HT-29 (cell line): ENCODE data around the gene OGFR. TPM values are rescaled to one million over a fixed set of nuclear protein-coding genes. Genes with fewer than 3 reads are reported as not detected.

Experiments used
- DNase-seq: peaks from one replicate; pipeline ENCODE4 v3.0.0-alpha.2; 2015; ENCODE audit warnings: low spot score
- total RNA-seq: library from RNA; depleted of rRNA; stranded (reverse); fragments of >200 nt; shearing (Covaris generic); gene quantifications from 2 replicates; pipeline ENCODE4 v1.2.3, GENCODE V29; 2014

Gene OGFR
- total RNA-seq, 1 experiment from 2014 or later: 197 TPM

DNA sequence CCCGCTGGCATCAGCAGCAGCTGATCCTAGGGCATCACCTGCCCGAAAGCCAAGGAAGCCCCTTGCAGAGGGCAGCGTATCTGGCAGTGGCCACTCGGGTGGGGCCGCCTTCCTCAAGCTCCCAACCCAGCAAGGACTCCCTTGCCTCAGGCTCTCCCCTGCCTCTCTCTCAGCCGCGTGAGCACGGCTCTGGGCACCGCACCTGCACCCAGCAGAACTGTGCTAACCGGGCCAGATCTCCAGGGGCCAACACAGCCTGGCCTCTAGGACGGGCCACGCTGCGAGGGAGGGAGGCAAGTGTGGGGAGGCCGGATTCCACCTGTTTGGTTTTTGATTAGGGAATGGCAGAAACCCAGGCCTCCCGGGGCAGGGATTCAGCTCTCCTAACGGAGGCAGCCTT lies 20.1 kb upstream of the OGFR start:
- no peak for DNase-seq

DNA sequence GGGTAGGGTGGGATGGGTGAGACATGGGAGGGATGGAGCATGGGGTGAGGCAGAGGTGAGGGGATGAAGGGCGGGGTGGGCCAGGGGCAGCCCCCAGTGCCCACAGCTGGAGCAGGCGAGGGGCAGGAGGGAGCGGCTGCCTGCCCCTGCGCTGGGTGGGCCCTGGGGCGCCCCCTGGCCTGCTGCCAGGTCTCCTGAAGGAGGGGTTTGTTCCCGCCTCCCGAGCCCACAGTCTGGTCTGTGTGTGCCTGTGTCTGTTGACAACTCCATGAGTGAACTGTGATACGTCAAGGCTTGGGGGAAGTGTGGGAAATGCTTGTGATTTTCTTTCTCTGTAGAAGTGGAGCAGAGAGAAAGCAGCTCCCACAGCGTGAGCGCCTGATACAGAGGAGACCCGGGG lies 19.2 kb upstream of the OGFR start:
- no peak for DNase-seq

DNA sequence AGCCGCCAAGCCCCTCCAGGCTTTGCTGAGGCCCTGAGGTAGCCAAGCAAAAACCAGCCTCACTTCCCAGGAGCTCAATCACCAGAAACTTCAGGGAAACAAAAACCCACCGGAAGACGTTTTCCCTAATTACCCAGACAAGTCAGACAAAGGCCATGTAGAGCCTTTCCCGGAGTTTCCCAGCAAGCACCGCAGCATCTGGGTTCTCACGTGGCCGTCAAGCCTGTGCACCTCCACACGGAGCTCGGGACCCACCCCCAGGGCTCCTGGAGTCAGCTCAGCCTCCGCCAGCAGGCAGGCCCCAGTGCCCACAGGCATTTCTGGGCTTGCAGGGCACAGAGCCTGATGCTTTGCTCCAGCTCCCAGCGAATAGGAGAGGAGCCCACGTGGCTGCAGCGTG lies 18.5 kb upstream of the OGFR start:
- DNase-seq: no peak

DNA sequence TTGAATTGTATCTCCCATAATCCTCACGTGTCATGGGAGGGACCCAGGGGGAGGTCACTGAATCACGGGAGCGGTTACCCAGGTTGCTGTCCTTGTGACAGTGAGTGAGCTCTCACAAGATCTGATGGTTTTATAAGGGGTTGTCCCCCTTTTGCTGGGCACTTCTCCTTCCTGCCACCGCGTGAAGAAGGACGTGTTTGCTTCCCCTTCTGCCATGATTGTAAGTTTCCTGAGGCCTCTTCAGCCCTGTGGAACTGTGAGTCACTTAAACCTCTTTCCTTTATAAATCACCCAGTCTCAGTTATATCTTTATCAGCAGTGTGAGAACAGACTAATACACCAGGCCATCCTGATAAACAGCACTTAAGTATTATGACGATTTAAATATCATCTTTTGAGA lies 17.3 kb upstream of the OGFR start:
- no peak for DNase-seq

DNA sequence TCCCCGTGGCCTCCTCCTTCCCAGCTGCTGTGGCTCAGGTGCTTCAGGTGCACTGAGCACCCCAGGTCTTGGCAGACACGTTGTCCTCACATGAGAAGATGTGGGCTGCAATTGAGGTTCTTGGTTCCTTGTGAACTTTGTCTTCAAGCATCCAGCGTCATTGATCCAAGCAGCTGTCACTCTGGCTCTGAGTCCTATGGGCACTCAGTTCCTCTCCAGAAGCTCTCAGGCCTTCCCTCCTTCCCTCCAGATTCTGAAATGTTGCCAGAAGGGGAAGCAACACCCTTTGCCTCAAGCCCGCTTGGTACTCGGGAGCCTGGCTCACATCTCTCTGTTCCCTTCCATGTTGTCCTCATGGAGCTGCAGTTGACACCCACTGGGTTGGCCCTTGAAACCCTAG lies 16.8 kb upstream of the OGFR start:
- DNase-seq: no peak

DNA sequence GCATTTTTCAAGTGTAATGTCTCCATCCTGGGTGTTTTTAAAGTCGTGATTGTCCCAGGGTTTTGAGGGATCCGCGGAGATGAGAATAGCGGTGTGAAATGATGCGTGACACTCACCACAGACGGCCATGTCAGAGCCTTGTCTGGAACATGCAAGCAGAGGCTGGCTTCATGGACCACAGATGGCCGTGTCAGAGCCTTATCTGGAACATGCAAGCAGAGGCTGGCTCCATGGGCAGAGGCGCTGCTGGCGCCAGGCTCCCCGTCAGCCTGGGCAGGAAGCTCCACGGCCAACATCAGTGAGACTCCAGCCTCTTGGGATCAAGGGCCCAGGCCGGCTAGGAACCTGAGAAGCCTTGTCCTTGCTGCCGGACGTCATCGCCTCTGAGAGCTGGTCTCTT lies 16.0 kb upstream of the OGFR start:
- no peak for DNase-seq

DNA sequence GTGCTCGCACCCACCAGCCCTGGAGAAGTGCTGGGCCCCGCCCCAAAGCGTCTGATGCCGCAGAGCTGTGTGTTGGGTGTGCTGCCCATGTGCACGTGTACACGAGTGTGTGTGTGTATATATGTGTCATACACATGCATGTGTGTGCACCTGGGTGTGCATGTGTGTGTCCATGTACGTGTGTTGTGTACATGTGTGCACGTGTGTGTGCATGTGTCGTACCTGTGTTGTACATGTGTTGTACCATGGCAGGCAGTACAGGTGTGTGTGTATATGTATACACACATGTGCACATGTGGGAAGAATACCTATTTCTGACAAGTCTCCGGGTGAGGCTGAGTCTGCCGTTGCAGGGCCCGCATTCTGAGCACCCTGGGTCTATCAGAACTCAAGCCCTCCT lies 14.6 kb upstream of the OGFR start:
- no peak for DNase-seq

DNA sequence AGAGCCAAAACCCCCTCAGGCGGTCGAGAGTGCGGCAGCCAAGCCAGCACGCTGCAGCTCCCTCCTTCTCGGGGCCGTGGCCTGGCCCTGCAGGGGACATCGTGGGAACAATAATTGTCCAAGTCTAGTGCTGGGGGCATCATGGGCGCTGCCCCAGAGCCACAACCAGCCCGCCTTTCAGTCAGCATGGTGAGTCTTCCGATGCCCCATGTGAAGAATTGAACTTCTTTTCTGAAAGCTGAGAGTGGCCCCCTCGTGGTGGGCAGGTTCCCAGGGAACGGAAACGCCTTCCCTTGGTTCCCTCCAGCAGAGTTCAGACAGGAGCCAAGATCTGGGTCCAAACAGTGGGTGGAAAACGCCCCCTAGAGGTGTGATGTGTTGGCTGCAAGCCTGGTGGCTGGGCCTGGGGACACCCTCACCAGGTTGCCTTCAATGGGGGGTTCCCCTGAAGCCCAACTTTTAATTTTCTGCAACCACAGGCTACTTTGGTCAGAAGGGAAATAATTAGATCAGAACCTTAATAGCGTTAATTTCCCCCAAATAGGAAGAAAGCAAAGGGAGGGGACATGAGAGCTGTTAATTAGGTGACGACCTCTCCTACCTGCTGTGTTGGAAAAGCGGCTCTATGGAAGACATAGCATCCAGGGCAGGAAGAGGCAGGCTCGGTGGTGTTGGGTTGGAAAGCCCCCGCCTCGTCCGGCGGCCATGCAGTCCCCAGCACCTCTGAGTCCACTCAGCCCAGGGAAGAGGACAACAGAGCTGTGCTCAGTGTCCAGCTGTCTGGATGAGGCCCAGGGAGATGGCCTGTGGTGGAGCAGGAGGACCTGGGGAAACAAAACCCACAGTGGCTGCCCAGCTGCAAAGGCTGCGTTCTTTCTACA lies 13.1 kb upstream of the OGFR start:
- DNase-seq: peak; percentile 98

DNA sequence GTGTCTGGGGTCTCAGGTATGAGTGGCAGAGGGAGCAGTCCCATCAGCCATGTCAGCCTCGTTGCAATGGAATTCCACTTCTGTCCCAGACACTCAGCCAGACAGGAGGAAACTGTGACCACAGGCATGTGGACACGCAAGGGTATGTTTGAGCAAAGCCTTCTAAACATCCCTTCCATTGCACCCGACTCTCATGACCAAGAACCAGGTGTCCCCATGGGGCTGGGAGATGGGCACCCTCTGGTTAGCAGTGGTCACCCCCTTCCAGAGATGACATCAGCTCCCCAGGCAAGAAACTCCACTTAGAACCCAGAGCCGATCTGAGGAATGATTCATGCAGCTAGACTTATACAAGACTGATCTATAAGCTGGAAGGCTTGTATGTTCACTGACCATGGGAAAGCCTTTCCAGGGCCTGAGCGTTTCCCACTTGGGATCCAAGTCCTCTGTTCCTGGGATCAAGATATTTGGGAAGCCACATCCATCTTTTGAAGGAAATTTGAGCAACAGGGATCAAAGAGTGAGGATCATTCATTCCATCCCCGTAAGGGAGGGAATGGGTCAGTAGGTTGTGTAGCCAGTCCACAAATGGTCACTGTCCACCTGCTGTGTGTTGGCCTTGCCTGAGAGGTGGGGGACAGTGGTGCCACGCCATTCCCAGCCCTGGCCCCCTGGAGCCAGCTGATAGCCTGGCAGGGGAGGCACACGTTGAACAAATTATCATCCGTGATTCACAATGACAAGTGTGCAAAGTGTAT lies 12.3 kb upstream of the OGFR start:
- peak; percentile 51 for DNase-seq

DNA sequence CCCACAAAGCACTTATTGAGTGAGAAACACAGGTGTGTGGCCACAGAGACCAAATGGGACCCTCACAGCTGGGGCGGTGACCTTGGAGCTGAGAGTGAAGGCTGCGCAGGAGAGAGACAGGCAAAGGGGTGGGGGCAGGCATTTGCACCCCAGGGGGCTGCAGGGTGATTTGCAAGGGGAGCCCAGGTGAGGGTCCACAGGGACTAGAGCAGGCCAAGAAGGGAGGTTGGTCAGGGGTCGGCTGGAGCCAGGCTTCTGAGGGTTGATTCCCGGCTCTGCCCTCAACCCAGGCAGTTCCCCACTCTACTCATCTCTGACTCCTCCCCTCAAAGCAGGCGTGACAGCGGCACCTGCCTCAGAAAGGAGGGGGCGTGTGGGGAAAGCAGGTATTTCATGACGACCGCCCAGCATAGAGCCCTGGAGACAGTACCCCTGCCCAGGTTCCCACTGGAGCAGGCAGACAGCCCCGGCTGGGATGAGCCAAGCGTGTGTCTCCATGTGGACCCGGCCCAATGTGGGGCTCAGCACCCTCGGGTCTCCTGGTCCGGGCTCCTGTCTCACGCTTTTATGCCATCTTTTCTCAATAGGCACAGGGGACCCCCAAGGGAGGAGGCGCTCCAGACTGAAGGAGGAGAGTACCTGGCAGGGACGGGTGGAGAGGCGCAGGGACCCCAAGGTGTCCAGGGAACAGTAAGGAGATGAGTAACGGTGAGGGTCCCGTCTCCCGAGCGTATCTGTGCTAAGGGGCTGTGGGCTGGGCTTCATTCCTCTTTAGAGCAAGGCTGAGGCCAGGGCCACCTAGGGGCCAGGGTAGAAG lies 11.5 kb upstream of the OGFR start:
- no peak for DNase-seq

DNA sequence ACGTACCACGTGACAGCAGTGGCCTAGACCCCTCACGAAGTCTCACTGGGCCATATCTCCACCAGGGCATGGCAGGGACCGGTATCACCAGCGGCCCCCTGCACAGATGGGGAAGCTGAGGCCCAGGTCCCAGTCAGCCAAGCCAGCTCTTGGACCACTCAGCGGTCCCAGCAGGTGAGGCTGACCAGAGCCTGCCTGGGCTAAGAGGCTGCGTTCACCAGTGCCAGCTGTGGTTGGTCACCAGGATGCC lies 11.0 kb upstream of the OGFR start:
- DNase-seq: no peak

DNA sequence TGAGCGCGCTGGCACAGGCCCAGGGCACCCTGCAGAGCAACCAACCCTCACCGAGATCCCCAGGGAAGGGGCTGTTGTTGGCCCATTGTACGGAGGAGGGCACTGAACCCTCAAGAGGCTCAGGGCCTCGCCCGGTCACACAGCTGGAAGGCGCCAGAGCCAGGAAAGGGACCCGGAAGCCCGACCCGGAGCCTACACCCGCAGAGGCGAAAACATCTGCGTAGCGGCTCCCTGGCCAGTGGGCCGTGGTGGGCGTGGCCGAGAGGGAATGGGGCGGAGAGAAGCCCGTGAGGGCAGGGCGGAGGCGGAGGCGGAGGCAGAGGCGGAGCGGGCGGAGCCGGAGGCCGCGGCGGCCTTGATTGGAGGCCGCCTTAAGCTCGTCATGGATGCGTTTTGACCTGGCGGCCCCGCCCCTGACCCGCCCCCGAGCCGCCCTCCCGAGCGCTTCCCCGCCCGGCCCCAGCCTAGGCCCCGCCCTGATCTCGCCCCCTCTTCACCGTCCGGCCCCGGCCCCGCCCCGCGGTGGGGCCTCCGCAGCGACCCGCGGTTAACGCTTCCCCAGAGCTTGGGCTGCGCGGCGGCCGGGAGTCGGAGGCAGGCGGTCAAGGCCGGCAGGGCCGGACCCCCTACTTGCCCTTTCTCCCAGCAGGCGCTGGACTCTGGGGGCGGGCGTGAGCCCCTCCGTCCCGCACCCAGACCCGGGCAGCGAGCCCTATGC lies 10.5 kb upstream of the OGFR start:
- DNase-seq: peak; percentile 100

DNA sequence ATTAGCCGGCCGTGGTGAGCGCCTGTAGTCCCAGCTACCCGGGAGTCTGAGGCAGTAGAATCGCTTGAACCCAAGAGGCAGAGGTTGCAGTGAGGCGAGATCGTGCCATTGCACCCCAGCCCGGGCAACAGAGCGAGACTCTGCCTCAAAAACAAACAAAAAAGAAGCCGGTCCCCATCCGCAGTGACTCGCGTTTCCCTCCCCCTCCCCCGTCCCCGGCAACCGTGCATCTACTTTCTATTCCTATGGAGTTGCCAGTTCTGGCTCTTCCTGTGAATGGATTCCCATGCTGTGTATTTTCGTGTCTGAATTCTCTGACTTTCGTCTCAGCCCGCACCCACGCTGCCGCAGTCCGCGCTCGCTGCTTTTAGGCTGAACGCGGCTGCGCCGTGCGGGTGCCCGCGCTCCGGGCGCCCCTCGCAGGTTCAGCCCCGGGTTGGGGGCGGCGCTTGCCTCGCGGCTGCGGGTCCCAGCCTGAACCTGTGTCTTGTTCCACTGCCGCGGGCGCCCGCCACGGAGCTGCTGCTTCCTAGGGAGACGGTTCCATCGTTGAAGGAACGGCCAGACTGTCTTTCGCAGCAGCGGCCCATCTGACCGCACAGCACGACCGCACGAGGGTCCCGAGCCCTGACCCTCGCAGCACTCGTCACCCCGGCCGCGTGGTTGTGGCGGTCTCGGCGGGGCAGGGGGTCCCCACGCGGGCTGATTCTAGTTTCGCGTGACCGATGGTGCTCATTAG lies 9.4 kb upstream of the OGFR start:
- peak; percentile 68 for DNase-seq

DNA sequence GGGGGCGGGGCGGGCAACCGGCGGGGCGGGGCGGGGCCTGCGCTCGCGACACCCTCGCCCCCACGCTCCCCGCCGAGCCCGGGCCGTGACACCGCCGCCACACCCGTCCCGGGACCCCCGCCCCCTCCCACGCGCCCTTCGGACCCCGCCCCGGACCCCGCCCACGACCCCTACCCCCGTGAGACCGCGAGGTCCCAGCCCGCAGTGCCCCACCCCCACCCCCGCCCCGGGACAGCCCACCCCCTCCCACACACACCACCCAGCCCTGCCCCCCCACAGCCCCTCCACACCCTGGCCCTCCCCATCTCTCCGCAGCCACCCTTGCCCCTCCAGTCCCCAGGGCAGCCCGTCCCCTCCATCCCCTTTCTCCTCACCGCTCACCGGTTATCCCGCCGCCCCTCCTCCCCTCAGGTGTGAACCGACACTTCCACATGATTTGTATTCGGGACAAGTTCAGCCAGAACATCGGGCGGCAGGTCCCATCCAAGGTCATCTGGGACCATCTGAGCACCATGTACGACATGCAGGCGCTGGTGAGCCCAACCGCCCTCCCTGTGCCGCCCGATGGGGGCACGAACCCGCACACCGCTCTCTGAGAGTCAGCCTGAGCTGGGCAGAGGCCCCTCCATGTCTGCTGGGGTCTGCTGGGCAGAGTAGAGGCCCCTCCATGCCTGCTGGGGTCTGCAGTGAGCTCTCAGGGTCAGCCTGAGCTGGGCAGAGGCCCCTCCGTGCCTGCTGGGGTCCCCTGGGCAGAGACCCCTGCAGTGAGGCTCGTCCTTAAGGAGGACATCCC lies 7.7 kb upstream of the OGFR start:
- DNase-seq: no peak

DNA sequence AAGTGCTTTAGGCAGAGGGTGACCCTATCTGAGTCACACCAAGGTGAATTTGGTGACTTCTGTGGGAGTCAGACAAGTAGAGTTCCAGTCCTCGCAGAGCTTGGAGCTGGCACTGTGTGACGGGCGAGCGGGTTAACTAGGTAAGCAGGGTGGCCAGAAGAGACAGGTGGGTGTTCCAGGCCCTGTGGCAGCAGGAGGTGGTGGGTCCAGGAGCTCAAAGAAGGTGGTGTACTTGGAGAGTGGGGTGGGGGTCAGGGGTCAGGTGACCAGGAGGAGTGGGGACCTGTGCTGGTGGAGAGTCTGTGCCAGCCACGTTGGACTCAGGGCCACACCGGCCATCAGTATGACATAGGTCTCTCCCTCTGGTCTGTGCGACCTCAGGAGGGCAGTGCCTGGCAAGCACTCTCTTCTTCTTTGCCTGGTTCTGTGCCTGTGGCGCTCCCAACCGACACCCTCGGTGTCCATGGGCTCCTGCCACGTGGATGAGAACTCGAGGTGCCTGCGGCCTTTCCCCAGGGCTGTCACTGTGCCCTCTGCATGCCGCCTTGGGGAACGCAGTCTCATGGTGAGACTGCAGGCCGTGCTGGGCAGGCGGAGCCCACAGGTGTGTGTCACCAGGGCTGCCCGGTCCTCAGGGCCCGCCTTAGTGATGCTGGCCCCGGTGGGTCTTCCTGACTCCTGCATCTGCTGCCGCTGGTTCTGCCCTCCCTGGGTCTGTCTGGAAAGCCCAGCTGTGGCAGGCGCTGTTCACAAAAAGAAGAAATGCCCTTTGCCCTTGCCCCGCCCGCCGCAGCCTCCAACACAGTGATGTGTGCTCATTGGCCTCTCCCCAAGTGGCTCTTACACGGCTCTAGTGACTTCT lies 6.7 kb upstream of the OGFR start:
- DNase-seq: peak; percentile 91

DNA sequence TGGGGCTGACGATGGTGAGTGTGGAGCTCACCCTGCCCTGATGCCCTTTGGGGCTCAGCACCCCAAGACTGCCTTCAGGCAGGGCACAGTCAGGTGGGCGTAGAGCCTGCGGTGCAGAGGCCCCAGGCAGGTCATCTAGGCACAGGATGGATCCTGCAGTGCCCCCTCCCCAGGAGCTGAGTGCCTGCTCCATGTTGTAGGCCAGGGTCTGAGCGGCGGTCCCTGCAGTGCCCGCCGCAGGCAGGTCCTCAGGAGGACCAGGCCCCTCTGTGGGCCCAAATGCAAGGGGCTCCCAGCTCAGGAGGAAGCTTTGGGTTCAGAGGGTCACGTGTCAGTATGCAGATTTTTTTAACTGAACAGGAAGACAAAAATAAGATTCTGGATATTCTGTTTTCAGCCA lies 5.6 kb upstream of the OGFR start:
- no peak for DNase-seq

DNA sequence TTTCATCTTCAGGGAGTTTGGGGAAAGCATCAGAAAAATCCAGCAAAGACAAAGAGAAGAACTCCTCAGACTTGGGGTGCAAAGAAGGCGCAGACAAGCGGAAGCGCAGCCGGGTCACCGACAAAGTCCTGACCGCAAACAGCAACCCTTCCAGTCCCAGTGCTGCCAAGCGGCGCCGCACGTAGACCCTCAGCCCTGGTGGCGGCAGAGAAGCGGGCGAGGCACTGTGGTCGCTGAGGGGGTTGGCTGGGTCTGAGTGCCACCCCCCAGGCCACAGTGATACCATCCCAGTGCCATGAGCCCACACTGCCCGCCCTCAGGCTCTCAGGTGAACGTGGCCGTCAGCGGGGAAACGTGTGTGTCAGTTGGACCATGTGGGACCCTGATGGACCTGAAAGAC lies 5.2 kb upstream of the OGFR start:
- no peak for DNase-seq

DNA sequence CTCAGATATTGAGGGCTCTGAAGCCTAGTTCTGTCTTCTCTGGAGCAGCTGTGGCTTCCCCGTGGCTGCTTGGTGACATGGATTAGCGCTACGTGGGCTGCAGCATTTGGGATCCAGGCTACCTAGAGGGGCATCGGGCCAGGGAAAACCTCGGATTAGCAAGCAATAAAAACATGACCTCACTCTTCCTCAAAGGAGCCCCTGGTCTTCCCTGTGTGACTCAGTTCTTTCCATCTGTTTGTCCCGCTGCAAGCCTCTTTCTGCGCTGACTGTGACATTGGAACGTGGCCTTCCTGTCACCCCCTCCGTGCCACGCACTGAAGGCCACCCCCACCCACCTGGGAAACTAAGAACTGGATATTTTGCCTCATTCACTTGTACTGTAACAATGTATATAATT lies 4.8 kb upstream of the OGFR start:
- DNase-seq: no peak
